AG04449 (cell line): ENCODE data around the gene SAAL1.

Experiments
- CTCF ChIA-PET: fragments of 350-600 bp; formaldehyde crosslinking; extraction: SDS; loops from one replicate; lab custom pipeline; 2021; ENCODE audit warnings: antibody characterized with exemption; lab: Yijun Ruan, JAX
- POLR2A ChIA-PET: fragments of 400-600, 350-600 bp; formaldehyde crosslinking; extraction: SDS; loops from one replicate; lab custom pipeline; 2020; ENCODE audit warnings: antibody characterized with exemption, inconsistent platforms; lab: Yijun Ruan, JAX
- DNase-seq: peaks from one replicate; pipeline ENCODE4 v3.0.0-alpha.2; 2010; ENCODE audit warnings: low read depth, low spot score
- H3K4me3 ChIP-seq: 2 replicates; pipeline ENCODE4 v1.5.1; 2011; ENCODE audit warnings: low read depth, mild to moderate bottlenecking, control low read depth, low read length
- TF ChIP-seq, protein P1 (sequence below): IDR thresholded peaks from one replicate; pipeline ENCODE4 v1.5.1; 2011; ENCODE audit warnings: mild to moderate bottlenecking, moderate library complexity, low read length, control low read depth, inconsistent platforms; ENCODE audit not compliant: insufficient read depth; ENCODE audit errors: missing control alignments

The SAAL1 gene

DNA sequence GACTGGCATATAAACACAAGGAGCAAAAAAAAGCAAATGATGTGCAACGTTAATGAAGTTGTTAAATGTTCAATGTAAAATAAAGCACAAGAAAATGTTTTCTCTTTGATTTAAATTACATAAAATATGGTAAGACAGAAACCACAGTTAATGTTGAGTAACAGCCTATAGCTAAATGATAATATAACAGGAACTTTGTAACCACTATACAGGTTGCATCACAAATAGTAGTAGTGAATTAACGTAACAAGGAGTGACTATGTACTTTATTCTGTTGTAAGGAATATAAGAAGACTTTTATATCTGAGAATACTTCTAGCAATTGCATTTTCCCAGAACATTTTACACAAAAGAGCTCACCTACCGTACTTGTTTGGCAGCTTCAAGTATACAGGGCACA, 16.9 kb downstream of the SAAL1 start:
- H3K4me3 ChIP-seq, result no peak overlapping the region
- CTCF ChIA-PET, result interaction anchor here (0.5 to 2.5 kb wide), 3 partner anchors 17 to 735 kb away, joined by 3 to 9 read pairs (median 4); partner anchors contain the start of gene SAAL1
- no peak for DNase-seq
- POLR2A ChIA-PET, result no interaction called here
- TF ChIP-seq, protein P1, sequence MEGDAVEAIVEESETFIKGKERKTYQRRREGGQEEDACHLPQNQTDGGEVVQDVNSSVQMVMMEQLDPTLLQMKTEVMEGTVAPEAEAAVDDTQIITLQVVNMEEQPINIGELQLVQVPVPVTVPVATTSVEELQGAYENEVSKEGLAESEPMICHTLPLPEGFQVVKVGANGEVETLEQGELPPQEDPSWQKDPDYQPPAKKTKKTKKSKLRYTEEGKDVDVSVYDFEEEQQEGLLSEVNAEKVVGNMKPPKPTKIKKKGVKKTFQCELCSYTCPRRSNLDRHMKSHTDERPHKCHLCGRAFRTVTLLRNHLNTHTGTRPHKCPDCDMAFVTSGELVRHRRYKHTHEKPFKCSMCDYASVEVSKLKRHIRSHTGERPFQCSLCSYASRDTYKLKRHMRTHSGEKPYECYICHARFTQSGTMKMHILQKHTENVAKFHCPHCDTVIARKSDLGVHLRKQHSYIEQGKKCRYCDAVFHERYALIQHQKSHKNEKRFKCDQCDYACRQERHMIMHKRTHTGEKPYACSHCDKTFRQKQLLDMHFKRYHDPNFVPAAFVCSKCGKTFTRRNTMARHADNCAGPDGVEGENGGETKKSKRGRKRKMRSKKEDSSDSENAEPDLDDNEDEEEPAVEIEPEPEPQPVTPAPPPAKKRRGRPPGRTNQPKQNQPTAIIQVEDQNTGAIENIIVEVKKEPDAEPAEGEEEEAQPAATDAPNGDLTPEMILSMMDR, result no peak

DNA sequence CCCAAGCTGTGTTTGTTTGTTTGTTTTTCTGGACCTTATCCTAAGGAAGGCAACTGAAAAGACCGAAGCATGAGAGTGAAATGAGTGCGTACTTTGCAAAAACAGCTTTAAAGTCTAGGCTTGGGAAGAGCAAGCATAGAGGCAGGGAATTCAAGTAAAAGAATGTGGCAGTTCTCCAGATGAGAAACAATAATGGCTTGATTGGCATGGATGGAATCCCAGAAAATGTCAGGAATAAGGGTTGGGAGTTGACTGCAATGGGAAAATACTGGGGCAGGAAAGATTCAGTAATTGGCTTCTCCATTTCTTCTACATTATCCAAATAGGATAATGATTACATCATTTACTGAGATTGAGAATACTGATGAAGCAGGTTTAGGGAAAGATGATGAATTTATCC, 17.5 kb downstream of the SAAL1 start:
- no peak for DNase-seq
- TF ChIP-seq, protein P1, result no peak
- ChIA-PET POLR2A (no interaction called here), CTCF (interaction anchor here (0.5 to 2.5 kb wide), 3 partner anchors 18 to 734 kb away, joined by 3 to 9 read pairs (median 3); partner anchors contain the start of gene SAAL1)
- H3K4me3 ChIP-seq, result no peak overlapping the region

DNA sequence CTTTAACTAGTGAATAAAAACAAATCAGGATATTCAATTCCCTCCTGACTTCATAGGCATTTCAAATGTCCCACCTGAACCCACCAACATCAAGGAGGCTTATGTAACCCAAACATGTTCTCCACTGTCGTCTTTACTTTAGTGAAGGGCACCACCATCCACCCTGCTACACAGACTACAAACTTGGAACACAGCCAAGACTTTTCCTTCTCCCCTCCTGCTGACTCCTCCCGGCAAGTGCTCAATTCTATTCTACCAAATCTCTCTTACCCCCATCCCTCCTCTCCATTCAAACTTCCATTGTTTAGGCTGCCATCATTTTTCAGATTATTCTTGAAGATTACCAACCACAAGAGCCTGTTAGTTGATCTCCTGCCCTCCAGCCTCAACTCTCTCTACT, 24.3 kb downstream of the SAAL1 start:
- DNase-seq, result no peak
- TF ChIP-seq, protein P1, result no peak
- H3K4me3 ChIP-seq, result no peak overlapping the region
- CTCF ChIA-PET, result interaction anchor here (1.5 kb wide), 1 partner anchor 35 kb away, joined by 6 read pairs; no protein-coding TSS in a partner anchor
- POLR2A ChIA-PET, result no interaction called here

DNA sequence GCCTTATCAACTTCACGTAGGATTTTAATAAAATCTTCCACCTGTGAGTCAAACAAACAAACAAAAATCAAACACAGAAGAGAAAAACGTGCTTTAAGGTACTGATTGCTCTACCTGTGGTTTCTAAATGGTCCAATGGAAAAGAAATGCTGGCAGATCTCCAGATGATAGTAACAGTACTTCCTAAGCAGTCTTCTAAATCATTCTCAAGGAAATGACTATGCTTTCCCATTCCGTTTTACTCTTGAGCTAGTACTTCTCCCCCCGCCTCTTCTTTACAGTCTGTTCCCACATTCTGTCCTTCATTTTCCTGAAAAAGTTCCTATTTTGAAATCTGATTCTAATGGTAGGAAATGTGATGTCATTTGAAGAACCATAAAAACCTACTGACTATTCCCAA, 25.4 kb downstream of the SAAL1 start:
- DNase-seq, result no peak
- TF ChIP-seq, protein P1, result no peak
- H3K4me3 ChIP-seq, result no peak overlapping the region
- ChIA-PET POLR2A (no interaction called here), CTCF (interaction anchor here (1.5 kb wide), 1 partner anchor 36 kb away, joined by 6 read pairs; no protein-coding TSS in a partner anchor)

DNA sequence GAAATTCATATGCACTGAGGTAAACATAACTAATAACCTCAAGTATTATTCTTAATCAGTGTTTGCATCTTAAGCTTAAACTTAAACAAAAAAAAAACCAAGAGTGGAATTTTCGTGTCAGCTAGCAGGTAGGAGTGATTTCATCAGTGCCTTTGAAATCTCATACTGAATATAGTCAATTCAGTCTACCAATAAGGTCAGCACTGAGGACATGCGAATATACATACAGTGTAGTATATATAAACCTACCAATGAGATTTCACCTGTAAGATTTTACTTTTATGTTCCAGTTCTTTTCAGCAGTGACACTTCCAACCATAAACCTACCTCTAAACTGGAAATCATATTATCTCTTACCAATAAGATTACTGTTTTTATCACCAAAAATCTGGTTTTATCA, 27.0 kb downstream of the SAAL1 start:
- CTCF ChIA-PET, result no interaction called here
- TF ChIP-seq, protein P1, result no peak
- no peak for DNase-seq
- no peak overlapping the region for H3K4me3 ChIP-seq
- POLR2A ChIA-PET, result no interaction called here

DNA sequence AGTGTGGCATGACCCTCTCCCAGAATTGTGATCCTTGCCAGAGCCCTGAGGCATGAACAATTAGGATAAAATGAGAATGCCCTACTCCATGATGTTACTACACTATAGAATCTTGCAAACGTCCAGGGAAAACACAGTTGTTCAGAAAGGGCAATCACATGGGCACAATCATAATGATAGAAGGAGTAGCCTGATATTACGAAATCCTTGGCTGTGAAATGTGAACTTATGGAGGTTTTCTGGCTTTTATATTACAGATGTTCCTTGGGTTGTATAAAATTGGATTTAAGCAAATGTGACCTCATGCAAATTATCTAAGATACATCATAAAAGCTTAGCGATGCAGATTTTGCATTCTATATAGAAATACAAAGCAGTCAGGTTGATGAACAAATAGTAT, 30.4 kb downstream of the SAAL1 start:
- POLR2A ChIA-PET, result no interaction called here
- H3K4me3 ChIP-seq, result no peak overlapping the region
- TF ChIP-seq, protein P1, result no peak
- no peak for DNase-seq
- CTCF ChIA-PET, result interaction anchor here (0.8 kb wide), 1 partner anchor 8 kb away, joined by 3 read pairs; no protein-coding TSS in a partner anchor
